ENCODE results near the gene URM1. TPM values are rescaled to one million over a fixed set of nuclear protein-coding genes. Genes with fewer than 3 reads are reported as not detected.

Gene URM1
- polyA plus RNA-seq, 1 experiment, result 95.7 TPM

GRCh38 chr9:128349772-128350171, 21.4 kb upstream of the URM1 start:
- peaks cover 13% of the 10 kb centered on the region for H3K36me3 ChIP-seq (ENCODE audit: control insufficient read depth, insufficient read depth, low read length)
- TF ChIP-seq CTCF (IDR thresholded peaks at IDR 0.05; ENCODE audit: insufficient read depth, low read depth, low read length), result no peak
- no peak overlapping the region for H3K4me3 ChIP-seq (ENCODE audit: low read depth, low read length)
- no peaks in the 10 kb centered on the region for H3K27me3 ChIP-seq (ENCODE audit: control insufficient read depth, insufficient read depth, low read length)
- no peak for DNase-seq (ENCODE audit: low read depth)
- POLR2A ChIA-PET, result interaction anchor here (0.5 kb wide), 1 partner anchor 8 kb away, joined by 4 read pairs; no protein-coding TSS in a partner anchor
- CTCF ChIA-PET, result interaction anchor here (1.2 to 3.0 kb wide), 3 partner anchors 8 to 70 kb away, joined by 3 to 19 read pairs (median 5); partner anchors contain the start of gene CERCAM

GRCh38 chr9:128355451-128355850, 15.7 kb upstream of the URM1 start:
- H3K27me3 ChIP-seq (ENCODE audit: control insufficient read depth, insufficient read depth, low read length), result no peaks in the 10 kb centered on the region
- H3K4me3 ChIP-seq (ENCODE audit: low read depth, low read length), result no peak overlapping the region
- TF ChIP-seq CTCF (IDR thresholded peaks at IDR 0.05; ENCODE audit: insufficient read depth, low read depth, low read length), result no peak
- ChIA-PET POLR2A (no interaction called here), CTCF (interaction anchor here (0.9 to 1.4 kb wide), 3 partner anchors 14 to 64 kb away, joined by 3 to 5 read pairs (median 3); no protein-coding TSS in a partner anchor)
- H3K36me3 ChIP-seq (ENCODE audit: control insufficient read depth, insufficient read depth, low read length), result peaks cover 3% of the 10 kb centered on the region; the same call in 1 of the 2 replicates
- no peak for DNase-seq (ENCODE audit: low read depth)

- H3K27me3 ChIP-seq (ENCODE audit: control insufficient read depth, insufficient read depth, low read length), result no peaks in the 10 kb centered on the region
- ChIA-PET POLR2A (interaction anchor here (0.7 kb wide), 1 partner anchor 8 kb away, joined by 4 read pairs; no protein-coding TSS in a partner anchor), CTCF (interaction anchor here (1.1 to 9.0 kb wide), 3 partner anchors 9 to 61 kb away, joined by 4 to 108 read pairs (median 50); partner anchors contain the start of gene CERCAM)
- H3K4me3 ChIP-seq (ENCODE audit: low read depth, low read length), result no peak overlapping the region
- no peak for TF ChIP-seq CTCF (IDR thresholded peaks at IDR 0.05; ENCODE audit: insufficient read depth, low read depth, low read length)
- no peak for DNase-seq (ENCODE audit: low read depth)
- H3K36me3 ChIP-seq (ENCODE audit: control insufficient read depth, insufficient read depth, low read length), result peaks cover 1% of the 10 kb centered on the region; the same call in 1 of the 2 replicates
Observed at GRCh38 chr9:128358090-128358489, 13.1 kb upstream of the URM1 start.

- peaks cover 1% of the 10 kb centered on the region; the same call in 1 of the 2 replicates for H3K36me3 ChIP-seq (ENCODE audit: control insufficient read depth, insufficient read depth, low read length)
- no peak for TF ChIP-seq CTCF (IDR thresholded peaks at IDR 0.05; ENCODE audit: insufficient read depth, low read depth, low read length)
- H3K4me3 ChIP-seq (ENCODE audit: low read depth, low read length), result no peak overlapping the region
- H3K27me3 ChIP-seq (ENCODE audit: control insufficient read depth, insufficient read depth, low read length), result no peaks in the 10 kb centered on the region
- DNase-seq (ENCODE audit: low read depth), result no peak
- ChIA-PET POLR2A (no interaction called here), CTCF (interaction anchor here (2.1 to 9.0 kb wide), 4 partner anchors 13 to 61 kb away, joined by 8 to 108 read pairs (median 30); partner anchors contain the start of gene CERCAM)
Observed at GRCh38 chr9:128358861-128359260, 12.3 kb upstream of the URM1 start.

- Histone ChIP-seq H3K27me3 (ENCODE audit: control insufficient read depth, insufficient read depth, low read length) (no peaks in the 10 kb centered on the region), H3K36me3 (ENCODE audit: control insufficient read depth, insufficient read depth, low read length) (0 out of 2 replicates have a peak, but pooled peaks cover 1% of the 10 kb centered on the region), H3K4me3 (ENCODE audit: low read depth, low read length) (no peak overlapping the region)
- ChIA-PET CTCF (interaction anchor here (0.6 to 9.0 kb wide), 8 partner anchors 14 to 124 kb away, joined by 5 to 108 read pairs (median 10); partner anchors contain the start of gene CERCAM), POLR2A (no interaction called here)
- TF ChIP-seq CTCF (IDR thresholded peaks at IDR 0.05; ENCODE audit: insufficient read depth, low read depth, low read length), result no peak
- DNase-seq (ENCODE audit: low read depth), result no peak
Observed at GRCh38 chr9:128360826-128361225, 10.3 kb upstream of the URM1 start.
